ENCODE results near the gene KCNF1.

DNA sequence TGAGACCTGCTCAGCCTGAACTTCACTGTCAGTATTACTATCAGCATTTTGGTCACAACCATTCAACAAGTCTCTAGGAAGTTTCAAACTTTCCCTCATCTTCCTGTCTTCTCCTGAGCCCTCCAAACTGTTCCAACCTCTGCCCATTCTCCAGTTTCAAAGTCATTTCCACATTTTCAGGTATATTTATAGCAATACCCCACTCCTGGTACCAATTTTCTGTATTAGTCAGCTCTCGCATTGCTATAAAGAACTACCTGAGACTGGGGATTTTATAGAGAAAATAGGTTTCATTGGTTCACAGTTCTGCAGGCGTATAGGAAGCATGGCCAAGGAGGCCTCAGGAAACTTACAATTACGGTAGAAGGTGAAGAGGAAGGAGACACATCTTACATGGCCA lies 27.3 kb downstream of the KCNF1 start:
- TF ChIP-seq EZH2 (IDR thresholded peaks at IDR 0.05; ENCODE audit: low read depth, low read length, severe bottlenecking) (no peak), ZNF274 (IDR thresholded peaks at IDR 0.05; ENCODE audit: borderline replicate concordance, extremely low read depth, low read length) (no peak), FOSL1 (IDR thresholded peaks at IDR 0.05; ENCODE audit: insufficient read depth, low read depth, low read length) (no peak), YY1 (IDR thresholded peaks at IDR 0.05; ENCODE audit: low read depth, low read length) (no peak), POLR2A (IDR thresholded peaks at IDR 0.05; ENCODE audit: control extremely low read depth in 1 of 2, low read depth in 2 of 2, low read length in 2 of 2) (no peak), EGR1 (IDR thresholded peaks at IDR 0.05; ENCODE audit: borderline replicate concordance, low read depth, low read length) (no peak), KDM1A (IDR thresholded peaks at IDR 0.05; ENCODE audit: borderline replicate concordance, low read length) (no peak), EP300 (IDR thresholded peaks at IDR 0.05; ENCODE audit: borderline replicate concordance in 1 of 2, low read depth in 2 of 2, low read length in 2 of 2) (no peak), POLR2AphosphoS5 (IDR thresholded peaks at IDR 0.05; ENCODE audit: low read depth, low read length) (no peak), CEBPB (IDR thresholded peaks at IDR 0.05; ENCODE audit: low read depth, low read length) (no peak)
- TF ChIP-seq, protein P1, sequence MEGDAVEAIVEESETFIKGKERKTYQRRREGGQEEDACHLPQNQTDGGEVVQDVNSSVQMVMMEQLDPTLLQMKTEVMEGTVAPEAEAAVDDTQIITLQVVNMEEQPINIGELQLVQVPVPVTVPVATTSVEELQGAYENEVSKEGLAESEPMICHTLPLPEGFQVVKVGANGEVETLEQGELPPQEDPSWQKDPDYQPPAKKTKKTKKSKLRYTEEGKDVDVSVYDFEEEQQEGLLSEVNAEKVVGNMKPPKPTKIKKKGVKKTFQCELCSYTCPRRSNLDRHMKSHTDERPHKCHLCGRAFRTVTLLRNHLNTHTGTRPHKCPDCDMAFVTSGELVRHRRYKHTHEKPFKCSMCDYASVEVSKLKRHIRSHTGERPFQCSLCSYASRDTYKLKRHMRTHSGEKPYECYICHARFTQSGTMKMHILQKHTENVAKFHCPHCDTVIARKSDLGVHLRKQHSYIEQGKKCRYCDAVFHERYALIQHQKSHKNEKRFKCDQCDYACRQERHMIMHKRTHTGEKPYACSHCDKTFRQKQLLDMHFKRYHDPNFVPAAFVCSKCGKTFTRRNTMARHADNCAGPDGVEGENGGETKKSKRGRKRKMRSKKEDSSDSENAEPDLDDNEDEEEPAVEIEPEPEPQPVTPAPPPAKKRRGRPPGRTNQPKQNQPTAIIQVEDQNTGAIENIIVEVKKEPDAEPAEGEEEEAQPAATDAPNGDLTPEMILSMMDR (IDR thresholded peaks at IDR 0.05; ENCODE audit: control extremely low read depth in 1 of 3, insufficient read depth in 1 of 3, low read depth in 1 of 3, low read length in 3 of 3), result no peak
- TF ChIP-seq, protein P2, sequence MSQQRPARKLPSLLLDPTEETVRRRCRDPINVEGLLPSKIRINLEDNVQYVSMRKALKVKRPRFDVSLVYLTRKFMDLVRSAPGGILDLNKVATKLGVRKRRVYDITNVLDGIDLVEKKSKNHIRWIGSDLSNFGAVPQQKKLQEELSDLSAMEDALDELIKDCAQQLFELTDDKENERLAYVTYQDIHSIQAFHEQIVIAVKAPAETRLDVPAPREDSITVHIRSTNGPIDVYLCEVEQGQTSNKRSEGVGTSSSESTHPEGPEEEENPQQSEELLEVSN (IDR thresholded peaks at IDR 0.05), result no peak
